ENCODE results near the gene AGRN.
"Not testable (repeated sequence)": the region's sequence is repeated elsewhere in the genome, so short reads cannot be mapped to it uniquely, and the experiment has no call there.

The AGRN gene

DNA sequence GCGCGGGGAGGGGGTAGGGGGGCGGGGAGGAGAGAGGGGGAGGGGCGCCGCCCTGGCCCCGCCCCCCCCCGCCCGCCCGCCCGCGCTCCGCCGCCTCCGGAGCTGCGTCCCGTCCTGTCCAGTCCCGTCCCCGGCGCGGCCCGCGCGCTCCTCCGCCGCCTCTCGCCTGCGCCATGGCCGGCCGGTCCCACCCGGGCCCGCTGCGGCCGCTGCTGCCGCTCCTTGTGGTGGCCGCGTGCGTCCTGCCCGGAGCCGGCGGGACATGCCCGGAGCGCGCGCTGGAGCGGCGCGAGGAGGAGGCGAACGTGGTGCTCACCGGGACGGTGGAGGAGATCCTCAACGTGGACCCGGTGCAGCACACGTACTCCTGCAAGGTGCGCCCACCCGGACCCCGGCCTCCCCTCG is at the start of gene AGRN:
TSS of gene AGRN (plus strand) at position 121 of the 405 bp plus-strand sequence. CDS start at position 174, 53 bp downstream.
- DNase-seq (ENCODE audit: low read depth, low spot score), result no peak

DNA sequence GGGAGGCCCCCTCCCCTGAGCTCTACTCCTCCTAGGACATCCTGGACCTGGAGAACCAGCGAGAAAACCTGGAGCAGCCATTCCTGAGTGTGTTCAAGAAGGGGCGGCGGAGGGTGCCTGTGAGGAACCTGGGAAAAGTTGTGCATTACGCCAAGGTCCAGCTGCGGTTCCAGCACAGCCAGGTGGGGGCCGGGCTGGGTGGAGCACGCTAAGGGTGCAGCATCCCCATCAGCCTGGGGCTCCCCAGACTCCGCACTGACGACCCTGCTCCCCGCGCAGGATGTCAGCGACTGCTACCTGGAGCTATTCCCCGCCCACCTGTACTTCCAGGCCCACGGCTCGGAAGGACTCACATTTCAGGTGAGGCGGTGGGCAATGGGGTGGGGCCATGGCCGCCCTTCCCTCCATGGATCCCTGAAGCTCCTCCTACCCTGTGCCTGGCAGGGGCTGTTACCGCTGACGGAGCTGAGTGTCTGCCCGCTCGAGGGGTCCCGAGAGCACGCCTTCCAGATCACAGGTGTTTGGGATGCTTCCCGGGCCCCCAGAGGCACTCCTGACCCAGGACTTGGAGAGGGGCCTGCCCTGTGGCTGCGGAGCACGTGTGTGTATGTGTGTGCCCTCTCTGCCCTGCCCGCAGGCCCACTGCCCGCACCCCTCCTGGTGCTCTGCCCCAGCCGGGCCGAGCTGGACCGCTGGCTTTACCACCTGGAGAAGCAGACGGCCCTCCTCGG is 49.5 kb upstream of the AGRN start:
- DNase-seq (ENCODE audit: low read depth, low spot score), result no peak

DNA sequence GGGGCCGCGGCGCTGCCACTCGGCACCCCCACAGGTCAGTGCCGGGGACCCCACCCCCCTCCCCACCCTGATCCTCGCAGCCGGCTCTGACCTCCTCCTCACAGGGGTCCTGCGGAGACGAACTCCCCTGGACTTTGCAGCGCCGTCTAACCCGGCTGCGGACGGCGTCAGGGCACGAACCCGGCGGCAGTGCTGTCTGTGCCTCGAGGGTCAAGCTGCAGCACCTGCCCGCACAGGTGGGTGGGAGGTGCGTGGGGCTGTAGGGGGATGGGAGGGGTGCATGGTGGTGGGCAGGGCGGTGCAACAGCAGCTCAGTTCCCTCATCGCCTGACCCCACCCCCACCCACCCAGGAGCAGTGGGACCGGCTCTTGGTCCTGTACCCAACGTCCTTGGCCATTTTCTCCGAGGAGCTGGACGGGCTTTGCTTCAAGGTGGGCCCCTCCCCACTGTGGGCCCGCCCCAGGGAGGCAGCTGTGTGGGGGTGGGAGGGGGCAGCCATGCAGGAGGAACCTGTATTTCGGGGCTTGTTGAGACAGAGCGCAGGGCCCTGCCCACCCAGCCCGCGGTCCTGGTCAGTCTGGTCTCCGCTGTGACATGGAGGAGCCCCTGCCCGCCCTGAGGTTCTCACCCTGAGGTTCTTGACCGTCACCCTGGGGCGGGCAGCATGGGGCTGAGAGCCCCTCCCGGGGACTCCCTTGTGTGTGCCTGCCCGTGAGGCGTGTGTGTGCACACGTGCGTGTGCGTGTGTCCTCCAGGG is 48.8 kb upstream of the AGRN start:
- DNase-seq (ENCODE audit: low read depth, low spot score), result no peak

DNA sequence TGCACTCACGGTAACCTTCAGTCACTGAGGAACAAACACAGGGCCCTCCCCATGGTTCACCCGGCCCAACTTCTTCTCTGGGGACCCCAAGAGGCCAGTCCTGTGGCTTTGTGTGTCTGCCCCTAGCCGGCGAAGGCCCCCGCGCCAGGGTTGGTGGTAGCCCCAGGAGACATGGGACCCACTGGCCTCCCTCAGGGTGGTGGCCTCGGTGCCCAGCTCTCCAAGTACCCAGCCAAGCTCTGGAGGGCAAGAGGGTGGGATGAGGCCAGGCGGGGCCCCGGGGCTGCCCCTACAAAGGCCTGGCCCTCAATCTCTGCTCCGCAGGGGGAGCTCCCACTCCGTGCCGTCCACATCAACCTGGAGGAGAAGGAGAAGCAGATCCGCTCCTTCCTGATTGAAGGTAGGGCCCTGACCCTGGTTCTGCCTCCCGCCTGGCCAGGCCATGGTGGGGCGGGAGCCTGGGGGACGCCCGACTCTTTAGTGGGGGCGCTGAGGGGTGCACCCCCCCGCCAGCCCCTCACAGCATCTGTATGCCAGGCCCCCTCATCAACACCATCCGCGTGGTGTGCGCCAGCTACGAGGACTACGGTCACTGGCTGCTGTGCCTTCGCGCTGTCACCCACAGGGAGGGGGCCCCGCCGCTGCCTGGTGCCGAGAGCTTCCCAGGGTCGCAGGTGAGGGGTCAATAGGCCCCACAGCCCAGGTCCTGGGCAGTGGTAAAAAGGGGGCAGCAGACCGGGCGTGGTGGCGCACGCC is 48.0 kb upstream of the AGRN start:
- no peak for DNase-seq (ENCODE audit: low read depth, low spot score)

DNA sequence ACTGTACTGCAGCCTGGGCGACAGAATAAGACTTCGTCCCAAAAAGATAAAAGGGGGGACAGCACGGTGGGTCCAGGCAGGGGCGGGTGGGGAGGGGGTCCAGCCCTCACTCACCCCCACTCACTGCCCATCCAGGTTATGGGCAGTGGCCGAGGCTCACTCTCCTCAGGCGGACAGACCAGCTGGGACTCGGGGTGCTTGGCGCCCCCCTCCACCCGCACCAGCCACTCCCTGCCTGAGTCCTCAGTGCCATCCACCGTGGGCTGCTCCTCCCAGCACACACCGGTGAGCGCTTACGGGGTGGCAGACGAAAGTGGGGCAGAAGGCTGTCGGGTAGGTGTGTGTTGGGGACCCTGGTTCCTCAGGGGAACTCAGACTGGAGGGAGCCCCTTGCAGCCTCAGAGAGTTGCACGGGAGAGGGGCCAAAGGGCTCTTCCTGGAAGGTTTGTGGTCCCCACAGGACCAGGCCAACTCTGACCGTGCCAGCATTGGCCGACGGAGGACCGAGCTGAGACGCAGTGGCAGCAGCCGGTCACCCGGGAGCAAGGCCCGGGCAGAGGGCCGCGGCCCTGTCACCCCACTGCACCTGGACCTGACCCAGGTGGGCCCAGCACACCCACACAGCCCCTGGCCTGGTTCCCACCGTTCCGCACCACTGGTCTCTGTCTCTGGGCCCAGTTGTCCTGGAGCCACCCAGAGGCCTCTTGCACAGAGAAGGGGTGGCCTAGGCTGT is 47.0 kb upstream of the AGRN start:
- no peak for DNase-seq (ENCODE audit: low read depth, low spot score)

DNA sequence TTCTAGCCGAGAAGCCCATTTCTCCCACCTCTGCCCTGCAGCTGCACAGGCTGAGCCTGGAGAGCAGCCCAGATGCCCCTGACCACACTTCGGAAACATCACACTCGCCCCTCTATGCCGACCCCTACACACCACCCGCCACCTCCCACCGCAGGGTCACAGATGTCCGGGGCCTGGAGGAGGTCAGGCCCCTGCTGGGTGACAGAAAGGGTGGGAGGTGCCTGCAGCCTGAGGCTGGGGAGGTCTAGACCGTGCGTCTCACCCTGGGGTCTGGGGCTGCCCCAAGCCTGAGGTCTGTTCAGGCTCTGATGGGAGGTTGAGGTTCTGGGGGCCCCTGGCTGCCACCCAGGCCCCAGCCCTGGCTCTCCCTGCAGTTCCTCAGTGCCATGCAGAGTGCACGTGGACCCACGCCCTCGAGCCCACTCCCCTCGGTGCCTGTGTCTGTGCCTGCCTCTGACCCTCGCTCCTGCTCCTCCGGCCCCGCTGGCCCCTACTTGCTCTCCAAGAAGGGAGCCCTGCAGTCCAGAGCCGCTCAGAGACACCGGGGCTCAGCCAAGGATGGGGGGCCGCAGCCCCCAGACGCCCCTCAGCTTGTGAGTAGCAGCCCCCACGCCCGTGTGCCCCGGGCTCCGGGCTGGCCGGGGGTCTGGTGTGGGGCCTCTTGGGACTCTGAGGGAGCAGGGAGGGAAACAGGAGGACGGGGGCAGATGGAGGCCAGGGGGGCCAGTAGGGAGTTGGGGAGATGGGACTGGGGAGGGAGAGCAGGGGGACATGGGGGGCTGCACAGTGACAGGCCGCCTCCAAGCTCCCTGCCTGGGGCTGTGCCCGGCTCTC is 46.2 kb upstream of the AGRN start:
- no peak for DNase-seq (ENCODE audit: low read depth, low spot score)

DNA sequence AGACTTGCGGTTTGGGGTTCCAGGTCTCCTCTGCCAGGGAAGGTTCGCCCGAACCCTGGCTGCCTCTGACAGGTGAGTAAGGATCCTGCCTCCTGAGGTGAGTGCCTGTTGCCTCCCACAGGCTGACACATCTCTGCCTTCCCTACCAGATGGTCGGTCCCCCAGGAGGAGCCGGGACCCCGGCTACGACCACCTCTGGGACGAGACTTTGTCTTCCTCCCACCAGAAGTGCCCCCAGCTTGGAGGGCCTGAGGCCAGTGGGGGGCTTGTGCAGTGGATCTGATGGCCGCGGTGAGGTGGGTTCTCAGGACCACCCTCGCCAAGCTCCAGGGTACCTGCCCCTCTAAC is 45.7 kb upstream of the AGRN start:
- DNase-seq (ENCODE audit: low read depth, low spot score), result no peak

DNA sequence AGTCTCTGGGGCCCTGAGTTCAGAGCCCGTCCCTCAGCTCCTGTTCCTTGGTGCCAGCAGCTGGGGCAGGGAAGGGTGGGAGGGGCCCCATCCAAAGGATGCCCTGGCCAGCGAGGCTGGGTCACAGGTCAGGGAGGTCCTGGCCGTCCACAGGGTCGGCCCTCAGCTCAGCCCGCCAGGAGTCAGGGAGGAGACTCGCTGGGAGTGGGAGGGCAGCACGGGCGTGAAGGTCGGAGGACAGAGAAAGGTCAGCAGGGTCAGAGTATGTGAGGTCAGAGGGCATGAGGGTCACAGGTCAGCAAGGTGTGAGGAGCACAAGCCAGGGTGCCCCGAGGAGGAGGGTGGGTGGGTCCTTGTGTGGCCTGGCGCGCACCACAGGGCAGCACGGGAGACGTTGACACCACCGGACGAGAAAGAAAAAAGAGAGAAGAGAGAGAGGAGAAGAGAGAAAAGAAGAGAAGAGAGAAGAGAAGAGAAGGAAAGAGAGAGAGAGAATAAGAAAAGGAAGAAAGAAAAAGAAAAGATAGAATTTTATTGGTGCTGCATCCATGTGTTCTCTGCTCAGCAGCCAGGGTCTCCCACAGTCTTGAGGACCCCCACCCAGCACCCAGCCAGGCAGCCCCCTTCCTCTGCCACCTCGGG is 45.1 kb upstream of the AGRN start:
- DNase-seq (ENCODE audit: low read depth, low spot score), result no peak

DNA sequence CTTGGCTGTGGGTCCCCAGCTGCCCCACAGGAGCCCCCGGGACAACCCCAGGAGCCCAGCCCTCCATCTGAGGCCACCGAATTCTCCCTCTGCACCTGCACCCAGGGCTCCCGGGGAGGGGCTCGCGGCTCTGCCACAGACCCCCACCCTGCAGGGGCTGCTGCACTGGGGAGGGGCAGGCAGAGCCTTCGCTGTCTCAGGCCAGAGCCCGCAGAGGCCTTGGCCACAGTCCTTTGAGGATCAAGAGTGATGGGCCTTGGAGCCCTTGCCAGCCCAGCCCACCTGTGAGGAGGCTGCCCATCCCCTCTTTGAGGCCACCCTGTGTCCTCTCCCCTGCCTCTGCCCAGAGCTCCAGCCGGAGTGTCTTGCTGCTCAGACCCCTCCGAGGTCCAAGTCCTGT is 44.6 kb upstream of the AGRN start:
- DNase-seq (ENCODE audit: low read depth, low spot score), result no peak

DNA sequence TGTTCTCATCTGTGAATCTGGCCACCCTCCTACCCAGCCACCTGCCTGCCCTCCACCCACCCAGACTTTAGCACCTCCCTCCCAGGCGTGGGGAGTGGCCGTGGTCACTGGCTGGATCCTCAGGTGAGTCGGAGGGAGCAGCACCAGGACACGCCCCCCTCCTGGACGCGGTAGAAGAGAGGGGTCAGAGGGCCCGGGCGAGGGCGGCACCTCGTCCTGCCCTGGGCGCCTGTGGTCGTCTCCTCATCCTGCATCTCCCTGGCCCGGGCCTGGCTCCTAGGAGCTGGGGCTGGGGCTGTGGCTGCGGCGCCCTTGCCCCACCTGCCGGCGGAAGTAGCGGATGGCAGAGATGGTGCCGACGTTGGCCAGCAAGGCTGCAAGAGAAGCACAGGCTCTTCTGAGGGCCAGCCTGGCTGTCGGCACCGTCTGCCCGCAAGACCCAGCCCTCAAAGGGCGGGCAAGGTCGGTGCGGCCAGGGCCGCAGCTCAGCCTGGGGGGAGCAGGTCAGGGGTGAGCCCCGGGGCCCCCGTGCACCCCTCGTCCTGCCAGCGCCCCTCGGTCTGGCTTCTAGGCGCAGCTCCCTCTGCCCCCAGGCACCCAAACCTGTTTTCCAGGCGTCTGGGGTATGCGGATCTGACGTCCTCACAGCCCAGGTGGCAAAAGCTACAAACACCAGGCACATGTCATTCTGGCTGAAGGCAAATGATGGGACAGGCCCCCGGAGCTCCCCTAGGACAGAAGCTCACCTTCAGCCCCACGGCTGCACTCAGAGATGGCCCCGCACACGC is 43.8 kb upstream of the AGRN start:
- no peak for DNase-seq (ENCODE audit: low read depth, low spot score)

DNA sequence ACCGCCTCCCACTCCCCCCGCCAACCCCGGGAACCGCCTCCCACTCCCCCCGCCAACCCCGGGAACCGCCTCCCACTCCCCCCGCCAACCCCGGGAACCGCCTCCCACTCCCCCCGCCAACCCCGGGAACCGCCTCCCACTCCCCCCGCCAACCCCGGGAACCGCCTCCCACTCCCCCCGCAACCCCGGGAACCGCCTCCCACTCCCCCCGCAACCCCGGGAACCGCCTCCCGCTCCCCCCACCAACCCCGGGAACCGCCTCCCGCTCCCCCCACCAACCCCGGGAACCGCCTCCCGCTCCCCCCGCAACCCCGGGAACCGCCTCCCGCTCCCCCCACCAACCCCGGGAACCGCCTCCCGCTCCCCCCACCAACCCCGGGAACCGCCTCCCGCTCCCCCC is 43.1 kb upstream of the AGRN start:
- DNase-seq (ENCODE audit: low read depth, low spot score), result not testable (repeated sequence)

DNA sequence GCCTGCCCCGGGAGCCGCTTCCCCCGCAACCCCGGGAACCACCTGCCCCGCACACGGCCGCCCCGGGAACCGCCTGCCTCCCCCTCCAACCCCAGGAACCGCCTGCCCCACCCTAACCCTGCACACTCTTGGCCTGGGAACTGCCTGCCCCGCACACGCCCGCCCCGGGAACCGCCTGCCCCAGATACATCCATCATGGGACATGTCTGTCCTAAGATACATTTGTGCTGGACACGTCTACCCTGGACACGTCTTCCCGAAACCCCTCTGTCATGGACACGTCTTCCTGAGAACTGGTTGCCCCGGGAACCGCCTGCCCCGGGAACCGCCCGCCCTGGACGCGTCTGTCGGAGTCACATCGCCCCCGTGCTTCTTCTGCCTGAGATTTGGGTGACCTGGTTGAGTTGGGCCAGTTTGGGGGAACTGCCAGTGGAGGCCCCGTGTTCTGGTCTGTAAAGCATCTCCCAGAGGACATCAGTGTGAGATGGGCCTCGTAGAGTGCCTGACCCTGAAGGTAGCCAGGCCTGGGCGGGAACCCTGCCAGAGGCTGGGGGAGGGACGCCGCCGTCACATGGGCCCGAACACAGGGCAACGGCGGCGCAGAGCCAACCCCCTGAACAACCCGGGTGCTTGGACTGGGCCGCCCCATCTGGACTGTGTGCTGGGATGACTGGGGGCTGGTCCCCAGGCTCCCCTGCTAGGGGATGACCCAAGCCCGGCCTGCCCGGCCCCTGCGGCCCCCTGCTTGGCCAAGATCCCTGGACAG is 41.7 kb upstream of the AGRN start:
- no peak for DNase-seq (ENCODE audit: low read depth, low spot score)

DNA sequence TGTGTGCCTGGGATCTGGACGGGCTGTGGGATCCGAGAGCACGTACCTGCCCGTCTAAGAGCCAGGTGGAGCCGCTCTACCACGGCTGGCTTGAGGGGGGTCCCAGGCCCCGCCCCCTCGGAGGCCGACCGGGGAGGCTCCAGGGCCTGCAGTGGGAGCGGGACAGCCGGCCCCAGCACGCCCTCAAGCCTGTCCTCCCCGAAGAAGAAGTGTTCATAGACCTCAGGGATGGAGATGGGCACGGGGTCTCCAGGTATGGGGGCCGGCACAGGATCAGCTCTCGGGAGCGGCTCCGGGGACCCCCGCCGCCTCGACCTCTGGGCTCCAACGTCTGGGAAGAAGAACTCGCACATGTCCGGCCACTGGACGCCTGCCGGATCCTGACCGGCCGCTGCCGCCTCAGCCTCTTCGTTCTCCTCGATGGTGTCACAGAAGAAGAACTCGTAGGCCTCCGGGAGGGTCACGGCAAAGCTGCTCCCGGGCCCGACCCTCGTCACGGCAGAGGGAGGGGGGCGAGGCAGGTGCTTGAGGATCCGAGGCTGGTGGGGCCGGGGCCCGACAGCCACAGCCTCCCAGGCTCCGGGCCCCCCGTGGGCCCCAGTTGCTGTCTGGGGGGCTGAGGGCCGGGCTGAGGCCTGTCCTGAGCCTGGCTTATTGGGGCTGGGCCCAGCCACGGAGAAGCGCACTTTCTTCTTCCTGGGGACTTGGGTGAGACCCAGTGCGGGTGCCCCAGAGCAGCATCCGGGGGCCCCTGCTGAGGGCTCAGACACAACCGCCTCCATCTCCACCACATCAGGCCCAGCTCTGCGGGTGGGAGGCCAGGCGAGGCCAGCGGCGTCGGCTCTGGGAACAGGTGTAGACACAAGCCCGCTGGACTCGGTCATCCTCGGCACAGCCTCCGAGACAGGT is 40.8 kb upstream of the AGRN start:
- no peak for DNase-seq (ENCODE audit: low read depth, low spot score)

DNA sequence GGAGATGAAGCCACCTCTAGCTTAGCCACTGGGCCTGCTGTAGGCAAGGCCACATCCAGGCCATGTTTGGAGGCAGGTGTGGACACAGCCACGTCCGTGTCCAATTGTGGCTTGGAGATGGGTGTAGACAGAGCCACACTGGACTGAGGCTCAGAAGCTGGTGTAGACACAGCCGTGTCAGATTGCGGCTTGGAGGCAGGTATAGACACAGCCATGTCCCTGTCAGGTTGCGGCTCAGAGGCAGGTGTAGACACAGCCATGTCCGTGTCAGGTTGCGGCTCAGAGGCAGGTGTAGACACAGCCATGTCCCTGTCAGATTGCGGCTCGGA is 40.2 kb upstream of the AGRN start:
- no peak for DNase-seq (ENCODE audit: low read depth, low spot score)

DNA sequence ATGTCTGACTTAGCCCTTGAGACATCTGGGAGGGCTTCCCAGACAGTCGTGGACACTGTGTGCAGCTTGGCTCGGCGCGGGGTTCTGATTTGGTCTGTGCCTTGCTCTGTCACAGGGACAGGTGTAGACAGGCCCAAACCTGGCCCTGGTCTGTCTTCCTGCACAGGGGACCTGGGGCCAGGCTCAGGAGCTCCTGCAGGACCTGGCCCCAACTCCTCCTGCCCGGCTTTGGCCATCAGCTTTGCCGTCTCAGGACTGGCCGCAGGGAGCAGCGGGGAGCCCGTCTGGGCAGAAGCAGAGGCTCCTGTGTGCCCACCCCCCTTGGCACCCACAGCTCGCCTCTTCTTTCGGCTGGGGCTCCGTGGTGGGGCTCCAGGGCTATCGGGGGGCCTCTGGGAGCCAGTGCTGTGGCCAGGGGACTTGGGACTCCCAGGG is 39.8 kb upstream of the AGRN start:
- DNase-seq (ENCODE audit: low read depth, low spot score), result no peak

DNA sequence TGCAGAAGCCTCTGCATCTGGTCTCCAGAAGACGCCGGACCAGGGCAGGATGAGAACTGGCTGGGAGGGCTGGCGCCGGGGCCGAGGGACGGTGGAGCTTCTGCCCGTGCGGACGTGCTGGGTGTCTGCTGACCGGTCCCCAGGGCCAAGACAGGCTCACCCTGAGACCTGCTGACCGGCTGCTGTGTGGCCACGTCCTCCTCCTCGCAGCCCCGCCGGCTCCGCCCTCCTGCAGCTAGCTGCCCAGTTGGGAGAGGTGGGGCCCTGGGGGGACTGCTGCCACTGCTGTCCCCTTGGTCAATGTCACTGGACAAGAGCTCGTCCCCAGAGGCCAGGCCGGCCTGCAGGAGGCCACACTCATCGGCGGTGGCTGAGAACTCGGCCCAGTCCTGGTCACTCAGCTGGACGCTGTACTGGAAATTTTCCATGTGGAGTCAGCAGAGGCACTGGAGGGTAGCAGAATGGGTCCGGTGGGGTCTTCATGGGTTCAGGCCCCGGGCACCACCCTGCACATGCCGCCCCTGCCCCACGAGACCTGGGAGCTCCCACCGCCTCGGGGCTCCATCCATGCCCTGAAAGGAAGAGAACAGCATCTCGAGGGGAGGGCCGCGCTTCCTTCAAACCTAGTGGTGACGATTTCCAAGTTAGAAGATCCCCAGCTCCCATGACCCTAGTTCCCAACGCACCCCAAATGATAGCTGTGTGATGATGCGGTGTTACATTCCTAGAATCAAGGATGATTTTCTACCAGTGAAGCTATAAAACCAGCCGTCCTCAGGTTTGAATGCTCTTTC is 39.1 kb upstream of the AGRN start:
- no peak for DNase-seq (ENCODE audit: low read depth, low spot score)

DNA sequence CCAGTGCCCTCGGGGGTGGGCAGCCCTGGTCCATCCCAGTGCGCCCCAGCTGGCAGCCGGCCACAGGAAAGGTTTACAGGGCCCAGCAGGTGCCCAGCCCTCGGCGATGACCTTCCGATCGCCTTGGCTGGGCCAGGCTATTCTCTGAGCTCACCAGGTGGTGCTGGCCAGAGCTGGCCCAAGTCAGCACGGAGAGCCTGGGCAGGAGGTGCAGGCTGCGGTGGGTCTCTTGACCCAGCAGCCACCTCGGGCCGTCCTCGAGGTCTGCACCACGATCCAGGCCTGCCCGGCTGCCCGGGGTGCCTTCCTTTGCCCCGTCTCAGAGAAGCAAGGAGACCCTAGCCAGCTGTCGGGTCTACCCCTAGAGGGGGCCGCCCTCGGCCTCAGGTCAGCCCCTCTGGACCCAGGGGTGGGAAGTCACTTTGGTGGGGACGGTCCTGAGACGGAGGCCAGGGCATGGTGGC is 38.4 kb upstream of the AGRN start:
- DNase-seq (ENCODE audit: low read depth, low spot score), result no peak

Data from smooth muscle cell of the brain vasculature (primary cell).